ENCODE data around the gene CCL2. TPM values are rescaled to one million over a fixed set of nuclear protein-coding genes. Genes with fewer than 3 reads are reported as not detected.

The CCL2 gene
- total RNA-seq, 1 donor from 2014 or later = not detected

GRCh38 chr17:34227707-34228106, 27.4 kb upstream of the CCL2 start:
- DNase-seq = no peak
- no peak overlapping the region for H3K4me3 Mint-ChIP-seq (ENCODE audit: unreplicated experiment)
- H3K9me3 Mint-ChIP-seq (ENCODE audit: unreplicated experiment) = peaks cover 4% of the 10 kb centered on the region
- TF ChIP-seq, protein P1, sequence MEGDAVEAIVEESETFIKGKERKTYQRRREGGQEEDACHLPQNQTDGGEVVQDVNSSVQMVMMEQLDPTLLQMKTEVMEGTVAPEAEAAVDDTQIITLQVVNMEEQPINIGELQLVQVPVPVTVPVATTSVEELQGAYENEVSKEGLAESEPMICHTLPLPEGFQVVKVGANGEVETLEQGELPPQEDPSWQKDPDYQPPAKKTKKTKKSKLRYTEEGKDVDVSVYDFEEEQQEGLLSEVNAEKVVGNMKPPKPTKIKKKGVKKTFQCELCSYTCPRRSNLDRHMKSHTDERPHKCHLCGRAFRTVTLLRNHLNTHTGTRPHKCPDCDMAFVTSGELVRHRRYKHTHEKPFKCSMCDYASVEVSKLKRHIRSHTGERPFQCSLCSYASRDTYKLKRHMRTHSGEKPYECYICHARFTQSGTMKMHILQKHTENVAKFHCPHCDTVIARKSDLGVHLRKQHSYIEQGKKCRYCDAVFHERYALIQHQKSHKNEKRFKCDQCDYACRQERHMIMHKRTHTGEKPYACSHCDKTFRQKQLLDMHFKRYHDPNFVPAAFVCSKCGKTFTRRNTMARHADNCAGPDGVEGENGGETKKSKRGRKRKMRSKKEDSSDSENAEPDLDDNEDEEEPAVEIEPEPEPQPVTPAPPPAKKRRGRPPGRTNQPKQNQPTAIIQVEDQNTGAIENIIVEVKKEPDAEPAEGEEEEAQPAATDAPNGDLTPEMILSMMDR (IDR thresholded peaks at IDR 0.05; ENCODE audit: partially characterized antibody, unreplicated experiment) = no peak
- H3K27me3 Mint-ChIP-seq (ENCODE audit: unreplicated experiment) = peaks cover 3% of the 10 kb centered on the region
- H3K4me1 Mint-ChIP-seq (ENCODE audit: low read depth, unreplicated experiment) = no peaks in the 10 kb centered on the region
- peaks cover 5% of the 10 kb centered on the region for H3K36me3 Mint-ChIP-seq (ENCODE audit: unreplicated experiment)
- no peak overlapping the region for H3K27ac Mint-ChIP-seq (ENCODE audit: unreplicated experiment)

- Mint-ChIP-seq H3K27me3 (ENCODE audit: unreplicated experiment) (peaks cover 3% of the 10 kb centered on the region), H3K4me3 (ENCODE audit: unreplicated experiment) (no peak overlapping the region), H3K9me3 (ENCODE audit: unreplicated experiment) (peaks cover 5% of the 10 kb centered on the region), H3K27ac (ENCODE audit: unreplicated experiment) (no peak overlapping the region), H3K4me1 (ENCODE audit: low read depth, unreplicated experiment) (no peaks in the 10 kb centered on the region), H3K36me3 (ENCODE audit: unreplicated experiment) (peaks cover 5% of the 10 kb centered on the region)
- TF ChIP-seq, protein P1 (IDR thresholded peaks at IDR 0.05; ENCODE audit: partially characterized antibody, unreplicated experiment) = no peak
- DNase-seq = no peak
Observed at GRCh38 chr17:34228781-34229180, 26.3 kb upstream of the CCL2 start.

GRCh38 chr17:34230342-34230741, 24.7 kb upstream of the CCL2 start:
- Mint-ChIP-seq H3K4me3 (ENCODE audit: unreplicated experiment) (no peak overlapping the region), H3K4me1 (ENCODE audit: low read depth, unreplicated experiment) (peaks cover 2% of the 10 kb centered on the region)
- TF ChIP-seq, protein P1 (IDR thresholded peaks at IDR 0.05; ENCODE audit: partially characterized antibody, unreplicated experiment) = no peak

DNA sequence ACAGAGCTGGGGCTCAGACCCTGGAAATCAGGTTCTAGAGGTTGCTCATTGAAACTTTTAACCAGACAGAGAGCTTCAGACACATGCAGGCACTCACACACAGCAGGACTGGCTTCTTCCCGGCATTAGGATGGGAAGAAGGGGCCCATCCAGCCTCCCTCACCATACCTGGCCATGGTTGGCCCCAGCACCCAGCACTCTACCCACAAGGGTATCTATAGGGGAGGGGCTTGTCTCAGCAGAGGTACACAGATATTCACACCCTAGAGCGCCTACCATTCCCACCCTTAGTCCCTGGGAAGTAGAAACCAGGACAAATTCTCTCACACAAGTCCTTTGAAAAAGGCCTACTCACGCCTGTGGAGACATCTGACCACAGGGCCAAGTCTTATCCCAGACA, 20.5 kb upstream of the CCL2 start:
- H3K4me3 Mint-ChIP-seq (ENCODE audit: unreplicated experiment) = no peak overlapping the region
- peaks cover 9% of the 10 kb centered on the region for H3K4me1 Mint-ChIP-seq (ENCODE audit: low read depth, unreplicated experiment)
- H3K27ac Mint-ChIP-seq (ENCODE audit: unreplicated experiment) = no peak overlapping the region
- H3K27me3 Mint-ChIP-seq (ENCODE audit: unreplicated experiment) = peaks cover 5% of the 10 kb centered on the region
- no peaks in the 10 kb centered on the region for H3K36me3 Mint-ChIP-seq (ENCODE audit: unreplicated experiment)
- H3K9me3 Mint-ChIP-seq (ENCODE audit: unreplicated experiment) = peaks cover 5% of the 10 kb centered on the region
- TF ChIP-seq, protein P1 (IDR thresholded peaks at IDR 0.05; ENCODE audit: partially characterized antibody, unreplicated experiment) = no peak
- DNase-seq = no peak

More at GRCh38 chr17:34230342-34230741, 24.7 kb upstream of the CCL2 start:
- H3K36me3 Mint-ChIP-seq (ENCODE audit: unreplicated experiment) = peaks cover 5% of the 10 kb centered on the region
- no peak overlapping the region for H3K27ac Mint-ChIP-seq (ENCODE audit: unreplicated experiment)
- peaks cover 5% of the 10 kb centered on the region for H3K9me3 Mint-ChIP-seq (ENCODE audit: unreplicated experiment)
- no peak for DNase-seq
- H3K27me3 Mint-ChIP-seq (ENCODE audit: unreplicated experiment) = peaks cover 1% of the 10 kb centered on the region

DNA sequence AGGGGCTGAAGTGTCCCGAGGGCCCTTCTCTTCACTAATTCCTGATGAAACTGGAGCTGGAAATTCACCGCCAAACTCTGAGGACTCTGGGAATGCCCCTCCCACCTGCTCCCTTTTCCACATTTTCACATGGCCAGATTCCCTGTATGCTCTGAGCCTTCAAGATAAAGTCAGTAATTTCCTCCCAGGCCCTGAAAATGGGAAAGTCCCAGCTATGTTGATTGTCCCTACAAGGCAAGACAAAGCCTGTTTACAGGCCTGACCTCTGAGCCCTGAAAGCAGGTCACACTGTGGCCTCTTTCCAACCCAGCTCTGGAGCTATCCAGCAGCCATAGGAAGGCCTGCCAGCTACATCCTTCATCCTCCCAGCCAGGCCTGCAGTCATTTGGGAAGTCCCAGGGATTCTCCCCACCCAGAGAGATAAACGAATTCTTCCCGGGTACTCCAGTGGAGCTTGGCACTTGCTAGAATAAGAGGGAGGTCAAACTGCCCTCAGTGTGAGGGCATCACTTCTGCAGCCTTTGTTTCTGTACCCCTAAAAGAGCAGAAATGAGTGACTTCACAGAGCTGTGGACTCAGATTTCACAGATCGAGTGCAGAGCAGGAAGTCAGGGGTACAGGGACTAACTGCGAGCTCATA, 19.6 kb upstream of the CCL2 start:
- Mint-ChIP-seq H3K27ac (ENCODE audit: unreplicated experiment) (no peak overlapping the region), H3K36me3 (ENCODE audit: unreplicated experiment) (no peaks in the 10 kb centered on the region), H3K27me3 (ENCODE audit: unreplicated experiment) (peaks cover 8% of the 10 kb centered on the region), H3K4me1 (ENCODE audit: low read depth, unreplicated experiment) (peaks cover 9% of the 10 kb centered on the region), H3K4me3 (ENCODE audit: unreplicated experiment) (no peak overlapping the region), H3K9me3 (ENCODE audit: unreplicated experiment) (peaks cover 5% of the 10 kb centered on the region)
- TF ChIP-seq, protein P1 (IDR thresholded peaks at IDR 0.05; ENCODE audit: partially characterized antibody, unreplicated experiment) = no peak
- no peak for DNase-seq
